HG02938 (cell line): ENCODE data around the gene FASTKD3.
"Not testable (repeated sequence)": the region's sequence is repeated elsewhere in the genome, so short reads cannot be mapped to it uniquely, and the experiment has no call there.

Experiments
- ATAC-seq: cut with Tn5 transposase; IDR thresholded peaks from one replicate; pipeline ENCODE4 v1.9.1; 2021; ENCODE audit warnings: mild to moderate bottlenecking, moderate library complexity; ENCODE audit not compliant: unreplicated experiment

FASTKD3 gene, protein sequence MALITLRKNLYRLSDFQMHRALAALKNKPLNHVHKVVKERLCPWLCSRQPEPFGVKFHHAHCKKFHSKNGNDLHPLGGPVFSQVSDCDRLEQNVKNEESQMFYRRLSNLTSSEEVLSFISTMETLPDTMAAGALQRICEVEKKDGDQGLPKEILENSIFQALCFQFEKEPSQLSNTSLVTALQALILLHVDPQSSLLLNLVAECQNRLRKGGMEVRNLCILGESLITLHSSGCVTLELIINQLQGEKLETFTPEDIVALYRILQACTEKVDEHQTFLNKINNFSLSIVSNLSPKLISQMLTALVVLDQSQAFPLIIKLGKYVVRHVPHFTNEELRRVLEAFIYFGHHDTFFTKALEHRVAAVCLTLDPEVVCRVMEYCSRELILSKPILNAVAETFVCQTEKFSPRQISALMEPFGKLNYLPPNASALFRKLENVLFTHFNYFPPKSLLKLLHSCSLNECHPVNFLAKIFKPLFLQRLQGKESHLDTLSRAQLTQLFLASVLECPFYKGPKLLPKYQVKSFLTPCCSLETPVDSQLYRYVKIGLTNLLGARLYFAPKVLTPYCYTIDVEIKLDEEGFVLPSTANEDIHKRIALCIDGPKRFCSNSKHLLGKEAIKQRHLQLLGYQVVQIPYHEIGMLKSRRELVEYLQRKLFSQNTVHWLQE

DNA sequence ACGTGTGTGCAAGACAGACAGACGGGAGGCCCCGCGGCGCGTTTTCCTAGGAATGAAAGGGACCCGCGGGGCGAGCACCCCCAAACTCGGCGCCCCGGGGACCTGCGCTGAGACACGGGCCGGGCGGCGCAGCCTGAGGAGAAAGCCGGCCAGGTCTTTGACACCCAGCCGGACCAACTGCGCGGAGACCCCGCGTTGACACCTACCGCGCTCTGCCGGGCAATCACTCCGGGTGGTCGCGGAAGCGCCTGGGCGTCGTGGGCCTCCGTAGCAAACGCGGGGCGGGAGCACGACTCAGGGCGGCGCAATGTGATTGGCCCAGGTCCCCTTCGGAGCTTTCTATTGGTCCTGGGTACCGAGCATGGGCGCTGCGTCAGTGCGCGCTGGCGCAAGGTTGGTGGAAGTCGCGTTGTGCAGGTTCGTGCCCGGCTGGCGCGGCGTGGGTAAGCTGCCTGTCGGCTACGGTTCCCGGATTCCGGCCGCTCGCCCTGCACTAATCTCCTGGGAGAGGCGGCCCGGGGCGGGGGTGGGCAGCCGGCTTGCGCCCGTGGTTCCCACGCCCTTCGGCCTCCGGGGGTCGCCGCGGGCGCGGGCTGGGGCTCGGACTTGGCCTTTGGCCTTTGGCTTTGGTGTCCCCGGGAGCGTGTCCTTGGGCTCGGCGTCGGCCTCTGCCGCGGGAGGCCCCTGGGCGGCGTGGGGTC lies at the start of gene FASTKD3, which contains the start of gene MTRR:
TSS of gene FASTKD3 (minus strand) at position 259 of the 701 bp plus-strand sequence. CDS start 948 bp downstream, outside the sequence.
TSS of gene MTRR (plus strand) at position 376 of the 701 bp plus-strand sequence. CDS start 1,647 bp downstream, outside the sequence.
- peak; percentile 98 for ATAC-seq

DNA sequence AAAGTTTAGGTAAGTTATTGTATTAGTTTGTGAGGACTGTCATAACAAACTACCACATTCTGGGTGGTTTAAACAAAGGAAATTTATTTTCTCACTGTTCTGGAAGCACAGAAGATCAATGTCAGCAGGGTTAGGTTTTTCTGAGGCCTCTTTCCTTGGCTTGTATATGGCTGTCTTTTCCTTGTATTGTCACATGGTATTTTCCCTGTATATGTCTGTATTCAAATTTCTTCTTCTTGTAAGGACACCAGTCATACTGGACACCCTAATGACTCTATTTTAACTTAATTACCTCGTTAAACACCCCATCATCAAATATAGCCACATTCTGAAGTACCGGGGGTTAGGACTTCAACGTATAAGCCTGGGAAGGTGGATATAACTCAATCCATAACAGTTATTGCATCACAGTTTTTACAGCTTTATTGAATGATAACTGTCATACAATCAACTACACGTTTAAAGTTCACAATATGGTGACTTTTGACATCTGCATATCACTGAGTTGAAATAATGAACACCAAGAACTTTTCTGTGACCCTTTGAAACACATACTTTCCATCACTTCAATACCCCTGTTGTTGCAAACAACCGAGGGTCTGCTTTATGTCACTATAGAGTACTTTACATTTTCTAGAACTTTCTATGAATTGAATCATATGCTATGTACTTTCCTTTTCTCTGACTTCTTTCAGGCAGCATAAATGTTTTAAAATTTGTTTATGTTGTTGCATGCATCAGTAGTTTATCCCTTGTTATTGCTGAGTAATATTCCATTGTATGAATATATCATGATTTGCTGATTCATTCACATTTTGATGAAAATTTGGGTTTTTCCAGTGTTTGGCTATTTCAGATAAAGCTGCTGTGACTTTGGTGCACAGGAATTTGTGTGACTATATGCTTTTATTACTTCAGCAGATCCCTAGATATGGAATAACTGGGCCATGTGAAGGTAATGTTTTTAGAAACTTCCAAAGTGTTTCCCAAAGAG lies 48.6 kb upstream of the FASTKD3 start:
- no peak for ATAC-seq

DNA sequence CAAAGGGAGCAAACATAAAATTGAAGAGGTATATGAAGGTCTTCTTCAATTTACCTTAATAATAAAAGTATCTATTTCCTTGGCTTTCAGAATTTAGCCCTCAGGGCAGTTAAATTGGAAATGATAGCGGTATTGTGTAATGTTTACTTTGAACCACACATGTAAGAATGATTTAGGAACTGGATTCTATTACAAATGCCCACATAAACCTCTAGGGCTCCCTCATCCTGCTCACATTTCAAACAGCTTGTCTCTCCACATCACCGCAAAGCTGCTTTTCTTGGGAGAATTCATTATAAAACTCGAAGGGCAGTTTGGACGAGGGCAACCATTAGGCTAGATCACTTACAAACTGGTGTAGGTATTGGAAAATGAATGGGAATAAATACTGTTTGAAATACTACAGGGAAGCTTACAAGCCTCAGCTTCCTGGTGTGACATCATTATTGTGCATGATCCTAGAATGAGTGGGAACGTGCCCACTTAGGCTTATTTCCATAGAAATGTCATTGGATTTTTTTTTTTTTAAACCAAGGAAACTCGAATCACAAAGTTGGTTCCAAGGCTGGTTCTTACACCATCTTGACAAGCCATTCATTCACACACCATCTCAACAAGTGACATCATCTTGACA lies 47.5 kb upstream of the FASTKD3 start:
- no peak for ATAC-seq

DNA sequence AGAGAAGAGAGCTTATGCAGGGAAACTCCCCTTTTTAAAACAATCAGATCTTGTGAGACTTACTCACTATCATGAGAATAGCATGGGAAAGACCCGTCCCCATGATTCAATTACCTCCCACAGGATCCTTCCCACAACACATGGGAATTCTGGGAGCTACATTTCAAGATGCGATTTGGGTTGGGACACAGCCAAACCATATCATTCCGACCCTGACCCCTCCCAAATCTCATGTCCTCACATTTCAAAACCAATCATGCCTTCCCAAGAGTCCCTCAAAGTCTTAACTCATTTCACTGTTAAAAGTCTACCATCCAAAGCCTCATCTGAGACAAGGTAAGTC lies 42.6 kb upstream of the FASTKD3 start:
- ATAC-seq = not testable (repeated sequence)

DNA sequence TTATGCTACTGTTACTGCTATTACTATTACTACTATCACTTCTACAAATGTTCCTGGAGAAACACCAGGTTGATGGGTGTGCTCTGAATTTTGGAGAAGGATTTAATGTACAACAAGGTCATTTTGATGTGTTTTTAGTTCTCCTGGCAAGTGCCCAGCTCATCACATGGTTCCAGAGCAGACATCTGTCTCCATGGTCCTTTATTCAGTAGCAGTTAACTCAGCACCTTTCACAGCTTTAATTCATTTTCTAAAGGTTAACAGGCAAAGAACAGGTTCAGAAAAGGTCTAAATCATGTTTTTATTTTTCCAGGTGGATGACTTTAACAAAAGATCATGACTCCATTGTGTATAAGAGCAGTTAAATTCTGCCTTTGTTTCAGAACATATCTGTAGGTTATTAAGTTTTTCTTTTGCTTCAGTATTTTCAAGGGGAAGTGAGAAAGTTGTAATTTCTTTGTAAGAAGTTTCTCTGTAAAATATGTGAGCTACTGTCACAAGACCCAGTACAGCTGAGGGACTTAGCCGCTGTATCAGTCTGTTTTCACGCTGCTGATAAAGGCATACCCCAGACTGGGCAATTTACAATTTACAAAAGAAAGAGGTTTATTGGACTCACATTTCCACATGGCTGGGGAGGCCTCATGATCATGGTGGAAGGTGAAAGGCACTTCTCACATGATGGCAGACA lies 42.1 kb upstream of the FASTKD3 start:
- peak; percentile 61 for ATAC-seq

DNA sequence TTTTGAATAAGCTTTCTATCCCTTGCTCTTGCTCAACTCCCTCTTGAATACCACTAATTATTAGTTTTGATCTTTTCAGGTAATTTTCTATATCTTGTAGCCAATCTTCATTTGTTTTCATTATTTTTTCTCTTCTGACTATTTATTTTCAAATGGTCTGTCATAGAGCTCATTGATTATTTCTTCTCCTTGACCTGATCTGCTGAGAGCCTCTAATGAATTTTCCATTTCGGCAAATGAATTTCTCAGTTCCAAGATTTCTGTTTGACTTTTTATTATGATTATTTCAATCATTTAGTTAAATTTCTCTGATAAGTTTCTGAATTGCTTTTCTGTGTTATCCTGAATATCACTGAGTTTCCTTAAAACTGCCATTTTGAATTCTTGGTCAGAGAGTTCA lies 39.5 kb upstream of the FASTKD3 start:
- ATAC-seq = no peak

DNA sequence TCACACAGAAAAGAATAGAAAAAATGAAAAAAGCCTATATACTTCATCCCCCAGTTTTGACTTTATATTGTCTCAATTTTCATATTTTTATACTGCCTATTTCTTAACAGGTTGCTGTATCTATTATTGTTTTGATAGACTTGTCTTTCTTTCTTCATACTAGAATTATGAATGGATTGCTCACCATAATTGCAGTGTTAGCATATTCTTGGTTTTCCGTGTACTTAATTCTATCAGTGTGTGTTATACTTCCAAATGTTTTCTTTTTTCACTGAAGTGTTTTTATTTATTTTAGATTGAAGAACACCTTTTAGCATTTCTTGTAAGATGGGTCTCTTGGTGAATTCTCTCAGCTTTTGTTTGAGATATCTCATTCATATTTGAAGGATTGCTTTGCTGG lies 38.8 kb upstream of the FASTKD3 start:
- ATAC-seq = no peak

DNA sequence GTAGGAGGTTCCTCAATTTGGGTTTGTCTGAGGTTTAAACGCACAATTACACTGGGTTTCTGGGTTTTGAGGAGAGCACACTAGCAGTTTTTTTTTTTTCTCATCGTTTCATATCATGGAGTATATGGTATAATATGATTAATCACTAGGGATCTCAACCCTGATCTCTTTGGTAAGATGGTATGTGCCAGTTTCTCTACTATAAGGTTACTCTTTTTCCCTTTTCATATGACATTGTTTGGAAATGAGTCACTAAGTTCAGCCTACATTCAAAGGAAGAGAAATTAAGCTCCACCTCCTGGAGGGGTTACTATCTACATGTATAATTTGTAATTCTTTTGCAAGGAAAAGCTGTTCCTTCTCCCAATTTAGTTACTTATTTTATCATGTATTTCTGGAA lies 35.3 kb upstream of the FASTKD3 start:
- ATAC-seq = no peak

DNA sequence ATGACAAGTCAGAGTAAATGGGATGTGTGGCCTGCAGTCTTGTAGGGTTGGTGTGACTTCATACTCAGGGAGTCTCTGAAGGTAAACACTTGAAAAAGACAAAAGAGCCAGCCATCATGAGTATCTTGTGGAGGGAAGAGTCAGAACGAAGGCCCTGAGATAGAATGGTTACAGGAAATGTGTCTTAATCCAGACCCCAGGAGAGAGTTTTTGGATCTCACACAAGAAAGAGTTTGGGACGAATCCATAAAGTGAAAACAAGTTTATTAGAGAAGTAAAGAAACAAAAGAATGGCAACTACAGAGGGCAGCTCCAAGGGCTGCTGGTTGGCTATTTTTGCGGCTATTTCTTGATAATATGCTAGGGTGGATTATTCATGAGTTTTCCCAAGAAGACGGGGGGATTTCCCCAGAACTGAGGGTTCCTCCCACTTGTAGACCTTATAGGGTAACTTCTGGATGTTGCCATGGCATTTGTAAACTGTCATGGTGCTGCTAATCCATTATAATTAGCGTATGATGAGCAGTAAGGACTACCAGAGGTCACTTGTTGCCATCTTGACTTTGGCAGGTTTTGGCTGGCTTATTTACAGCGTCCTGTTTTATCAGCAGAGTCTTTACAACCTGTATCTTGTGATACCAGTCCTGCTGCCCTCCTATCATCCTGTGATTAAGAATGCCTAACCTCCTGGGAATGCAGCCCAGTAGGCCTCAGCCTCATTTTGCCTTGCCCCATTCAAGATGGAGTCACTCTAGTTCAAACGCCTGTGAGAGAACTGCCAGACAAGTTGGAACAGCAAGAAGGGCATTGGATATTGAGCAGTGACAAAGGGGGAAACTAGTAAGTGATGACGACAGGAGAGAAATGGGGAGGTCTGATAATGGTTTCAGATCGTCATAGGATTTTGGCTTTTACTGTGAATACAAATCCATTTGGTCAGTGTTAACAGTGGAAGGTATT lies 34.1 kb upstream of the FASTKD3 start:
- no peak for ATAC-seq

DNA sequence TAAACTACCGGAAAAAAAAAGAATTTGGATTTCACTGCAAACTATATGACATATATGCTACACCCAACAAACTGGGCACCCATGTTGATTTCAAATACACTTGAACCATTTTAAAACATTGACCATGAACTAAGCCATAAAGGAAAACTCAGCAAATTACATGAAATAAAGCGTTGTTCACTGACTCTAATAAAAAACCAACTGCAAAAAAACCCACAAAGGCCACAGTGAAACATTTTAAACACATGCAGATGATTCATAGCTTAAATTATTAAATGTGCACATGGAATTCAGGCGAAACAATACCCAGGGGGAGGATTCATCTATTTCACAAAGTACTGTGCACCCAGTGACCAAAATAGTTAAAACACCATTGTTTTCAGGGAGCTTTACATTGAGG lies 33.4 kb upstream of the FASTKD3 start:
- ATAC-seq = no peak

DNA sequence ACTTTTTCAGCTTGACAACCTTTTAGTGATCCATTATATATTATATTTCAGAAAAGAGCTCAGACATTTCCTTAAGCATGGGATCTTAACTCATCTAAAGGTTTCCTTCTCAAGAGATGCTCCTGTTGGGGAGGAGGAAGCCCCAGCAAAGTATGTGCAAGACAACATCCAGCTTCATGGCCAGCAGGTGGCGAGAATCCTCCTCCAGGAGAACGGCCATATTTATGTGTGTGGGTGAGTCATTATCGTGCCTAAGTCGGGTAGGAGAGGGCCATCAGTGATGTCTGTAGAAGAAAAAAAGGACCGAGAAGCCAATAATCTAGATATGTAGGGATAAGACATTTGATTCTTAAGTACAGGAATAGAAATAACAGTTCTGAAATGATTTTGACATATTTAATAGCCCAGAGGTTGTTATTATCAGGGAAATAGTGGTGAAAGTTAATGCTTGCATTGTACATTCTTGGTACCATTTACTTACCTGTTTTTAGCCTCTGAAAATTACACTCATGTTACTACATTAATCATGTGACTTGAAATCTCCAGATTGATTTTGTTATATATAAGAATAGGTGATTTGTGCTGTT lies 28.3 kb upstream of the FASTKD3 start:
- ATAC-seq = no peak

DNA sequence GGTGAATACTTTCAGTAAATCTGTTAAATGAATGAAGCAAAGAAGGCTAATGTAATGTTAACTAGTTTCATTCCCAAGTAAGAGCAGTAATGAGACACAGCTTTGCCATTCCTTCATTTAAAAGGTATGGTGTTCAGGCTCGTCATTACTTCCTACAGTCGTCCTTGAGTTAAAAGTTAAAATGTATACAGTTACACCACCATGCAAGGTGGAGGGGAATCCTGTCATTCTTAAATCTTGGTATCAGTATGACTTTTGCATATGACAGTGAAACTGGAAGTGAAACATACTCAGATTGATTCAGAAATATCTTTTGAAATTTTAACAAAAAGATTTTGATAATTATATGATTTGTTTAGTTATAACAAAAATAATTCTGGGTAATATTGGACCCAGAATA lies 26.0 kb upstream of the FASTKD3 start:
- ATAC-seq = peak; percentile 99

DNA sequence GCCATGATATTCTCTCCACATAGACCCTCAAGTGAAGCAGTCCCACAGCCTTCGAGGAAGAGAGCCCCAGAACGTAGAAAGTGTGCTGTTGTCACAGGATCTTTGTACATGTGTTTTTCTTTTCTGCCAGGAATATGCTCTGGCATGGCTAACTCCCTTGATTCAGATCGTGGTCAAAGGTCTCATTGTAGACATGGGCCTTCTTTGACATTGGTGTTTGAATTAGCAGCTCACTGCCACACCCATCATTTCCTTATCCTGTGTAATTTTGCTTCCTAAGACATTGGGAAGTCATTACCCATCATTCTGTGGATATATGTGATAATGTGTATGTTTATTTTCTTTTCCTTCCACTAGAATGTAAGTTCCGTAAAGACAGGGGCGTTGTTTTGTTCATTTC lies 25.6 kb upstream of the FASTKD3 start:
- ATAC-seq = no peak

DNA sequence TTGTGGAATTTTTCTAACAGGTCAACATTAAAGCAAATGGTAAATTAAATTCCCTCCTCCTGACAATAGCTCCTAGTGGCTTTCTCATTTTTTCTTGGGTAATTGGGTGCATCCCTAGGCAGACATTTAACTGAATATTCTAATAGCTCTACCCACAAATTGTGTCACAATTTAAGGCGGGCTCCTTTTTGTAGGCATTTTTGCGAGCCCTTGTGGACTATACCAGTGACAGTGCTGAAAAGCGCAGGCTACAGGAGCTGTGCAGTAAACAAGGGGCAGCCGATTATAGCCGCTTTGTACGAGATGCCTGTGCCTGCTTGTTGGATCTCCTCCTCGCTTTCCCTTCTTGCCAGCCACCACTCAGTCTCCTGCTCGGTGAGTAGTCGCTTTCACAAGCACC lies 20.1 kb upstream of the FASTKD3 start:
- ATAC-seq = no peak

DNA sequence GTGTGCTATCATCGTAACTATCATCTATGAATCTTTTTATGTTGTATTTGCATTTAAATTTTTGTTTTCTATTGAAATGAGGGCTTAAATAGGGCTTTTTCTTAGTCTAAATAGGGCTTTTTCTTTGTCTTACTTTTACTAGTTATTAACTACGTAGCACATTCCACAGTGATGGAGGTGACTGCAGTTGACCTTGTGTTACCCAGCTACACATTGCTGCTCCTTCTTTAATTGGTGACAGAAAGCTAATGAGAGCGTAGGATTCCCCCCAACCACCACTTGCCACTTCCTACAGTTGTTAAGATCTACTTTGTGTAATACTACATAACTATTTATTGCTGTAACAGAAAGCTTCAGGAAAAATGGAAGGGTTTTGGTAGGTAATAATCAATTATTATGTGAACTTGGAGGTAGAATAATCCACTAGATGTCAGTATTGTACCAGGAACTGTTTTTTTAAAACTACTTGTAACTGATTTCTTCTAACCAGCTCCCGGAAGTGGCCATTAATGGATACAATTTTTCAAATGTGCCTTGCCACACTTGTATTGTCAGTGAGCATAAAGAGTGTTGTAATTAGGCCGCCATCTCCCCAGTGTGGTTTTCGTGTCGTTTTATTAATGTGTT lies 18.1 kb upstream of the FASTKD3 start:
- ATAC-seq = peak; percentile 64

DNA sequence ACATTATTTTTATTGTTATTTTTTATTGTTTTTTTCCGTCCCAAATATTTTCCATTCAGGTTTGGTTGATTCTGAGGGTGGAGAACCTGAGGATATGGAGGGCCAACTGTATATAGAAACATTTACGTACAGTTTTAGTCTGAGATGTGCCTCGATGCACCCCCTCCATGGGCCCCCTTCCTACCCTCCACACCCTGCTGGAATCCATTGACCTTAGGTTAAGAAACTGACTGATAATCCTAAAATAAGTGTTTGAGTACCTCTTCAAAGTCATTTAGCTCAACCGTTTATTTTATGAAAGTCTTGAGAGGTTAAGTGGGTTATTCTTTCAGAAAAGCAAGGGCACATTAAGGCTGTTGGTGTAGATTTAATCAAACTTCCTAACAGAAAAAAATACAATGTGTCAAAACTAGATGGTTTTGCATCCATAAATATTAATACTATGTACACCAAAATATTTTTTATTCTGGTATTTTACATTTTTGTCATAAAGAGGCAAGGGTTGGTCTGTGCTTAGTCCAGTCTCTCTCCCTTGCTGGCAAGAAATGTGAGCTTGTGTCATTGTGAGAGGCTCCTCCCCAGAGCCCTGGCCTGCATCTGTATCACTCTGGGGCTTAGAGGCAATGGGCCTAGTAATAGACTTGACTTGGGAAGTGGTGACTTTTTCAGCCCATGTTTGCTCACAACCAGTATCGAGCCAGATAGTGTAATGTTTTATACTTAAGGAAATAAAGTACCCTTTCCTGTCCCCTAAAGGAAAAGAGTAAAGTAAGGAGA lies 15.8 kb upstream of the FASTKD3 start:
- no peak for ATAC-seq

DNA sequence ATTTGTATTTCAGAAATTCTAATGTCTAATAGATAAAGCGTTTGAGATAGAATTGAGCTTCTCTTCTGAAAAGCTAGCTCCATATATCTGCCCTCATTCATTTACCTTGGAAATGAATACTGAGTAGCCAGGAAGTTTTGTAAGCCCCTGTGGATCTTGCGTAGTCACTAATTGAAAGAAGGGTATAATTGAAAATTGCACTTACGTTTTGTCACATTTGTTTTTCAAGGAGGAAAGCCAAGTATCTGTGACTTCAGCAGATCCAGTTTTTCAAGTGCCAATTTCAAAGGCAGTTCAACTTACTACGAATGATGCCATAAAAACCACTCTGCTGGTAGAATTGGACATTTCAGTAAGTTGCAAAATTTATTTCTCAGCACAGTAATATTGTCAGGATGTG lies 14.1 kb upstream of the FASTKD3 start:
- no peak for ATAC-seq
